GM18520 (cell line): ENCODE results near the gene ARMH1.
"Not testable (repeated sequence)": the region's sequence is repeated elsewhere in the genome, so short reads cannot be mapped to it uniquely, and the experiment has no call there.

Experiments used
- ATAC-seq: cut with Tn5 transposase; IDR thresholded peaks from one replicate; pipeline ENCODE4 v1.9.1; 2021; ENCODE audit not compliant: unreplicated experiment

The ARMH1 gene

DNA sequence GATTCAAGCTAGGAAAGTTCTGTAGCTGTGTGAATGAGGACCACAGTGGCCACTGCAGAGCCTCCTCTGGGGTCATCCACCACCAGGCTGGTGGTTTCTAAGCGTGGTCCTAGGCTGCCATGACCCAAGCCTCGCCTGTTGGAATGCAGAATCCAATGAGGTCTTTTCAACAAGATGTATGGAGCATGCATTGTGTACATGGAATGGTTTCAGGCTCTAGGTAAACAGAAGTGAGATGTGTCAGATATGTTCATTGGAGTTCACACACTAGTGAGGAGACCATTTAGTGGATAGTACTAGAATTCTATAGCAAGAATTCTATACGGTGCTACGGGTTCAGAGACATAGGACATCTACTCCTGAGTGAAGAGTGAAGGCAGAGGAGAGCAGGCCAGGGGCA is 45.8 kb downstream of the ARMH1 start:
- ATAC-seq: no peak

DNA sequence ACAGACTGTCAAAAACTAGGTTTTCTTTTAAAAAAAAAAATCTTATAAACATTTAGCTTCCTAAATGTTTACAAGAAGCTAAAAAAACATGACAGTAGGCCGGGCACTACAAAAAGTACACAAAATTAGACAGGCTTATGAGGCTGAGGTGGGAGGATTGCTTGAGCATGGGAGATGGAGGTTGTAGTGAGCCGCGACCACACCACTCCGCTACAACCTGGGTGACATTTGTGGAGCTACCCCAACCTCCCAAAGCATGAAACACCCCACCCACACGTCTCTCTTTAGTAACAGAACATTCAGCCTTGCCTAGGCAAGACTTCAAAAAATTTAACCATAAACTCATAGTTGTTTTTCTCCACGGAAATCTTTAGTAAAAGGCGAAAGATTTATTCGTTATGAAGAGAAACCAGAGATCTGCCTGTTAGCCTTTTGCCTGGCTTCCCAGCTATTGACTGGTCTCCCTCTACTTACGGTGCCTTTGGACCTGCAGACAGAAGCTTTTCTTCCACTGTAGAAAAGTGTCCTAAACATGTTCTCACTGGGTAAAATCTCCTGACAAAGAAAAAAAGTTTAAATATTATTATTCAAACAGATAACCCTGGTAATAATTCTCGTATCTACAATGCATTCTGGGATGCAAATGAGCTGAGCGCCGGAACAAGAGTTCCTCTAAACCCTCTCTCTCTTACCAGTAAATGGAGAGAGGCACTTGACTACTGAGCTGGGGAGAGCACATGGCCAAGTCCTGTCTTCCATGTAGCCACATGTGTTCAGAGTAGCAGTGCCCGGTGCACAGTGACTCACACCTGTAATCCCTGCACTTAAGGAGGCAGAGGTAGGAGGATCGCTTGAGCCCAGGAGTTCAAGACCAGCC is 47.2 kb downstream of the ARMH1 start:
- ATAC-seq: peak; percentile 60

DNA sequence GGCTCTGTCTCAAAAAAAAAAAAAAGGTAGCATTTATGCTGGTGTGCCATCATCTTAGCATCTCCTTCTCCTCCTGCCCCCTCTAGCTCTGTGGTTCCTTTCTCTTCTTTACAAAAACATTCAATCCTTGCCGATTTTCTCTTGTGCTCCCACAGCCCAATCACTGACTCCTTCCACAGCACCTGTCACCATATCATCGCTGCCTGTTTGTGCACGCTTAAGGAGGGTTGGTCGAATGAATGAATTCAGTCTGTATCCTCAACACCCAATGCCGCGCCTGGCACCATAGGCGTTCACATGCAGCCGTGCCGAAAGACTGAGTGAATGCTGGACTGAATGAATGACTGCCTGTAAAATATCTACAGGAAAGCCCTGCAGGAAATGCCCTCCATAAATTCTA is 48.5 kb downstream of the ARMH1 start:
- no peak for ATAC-seq

DNA sequence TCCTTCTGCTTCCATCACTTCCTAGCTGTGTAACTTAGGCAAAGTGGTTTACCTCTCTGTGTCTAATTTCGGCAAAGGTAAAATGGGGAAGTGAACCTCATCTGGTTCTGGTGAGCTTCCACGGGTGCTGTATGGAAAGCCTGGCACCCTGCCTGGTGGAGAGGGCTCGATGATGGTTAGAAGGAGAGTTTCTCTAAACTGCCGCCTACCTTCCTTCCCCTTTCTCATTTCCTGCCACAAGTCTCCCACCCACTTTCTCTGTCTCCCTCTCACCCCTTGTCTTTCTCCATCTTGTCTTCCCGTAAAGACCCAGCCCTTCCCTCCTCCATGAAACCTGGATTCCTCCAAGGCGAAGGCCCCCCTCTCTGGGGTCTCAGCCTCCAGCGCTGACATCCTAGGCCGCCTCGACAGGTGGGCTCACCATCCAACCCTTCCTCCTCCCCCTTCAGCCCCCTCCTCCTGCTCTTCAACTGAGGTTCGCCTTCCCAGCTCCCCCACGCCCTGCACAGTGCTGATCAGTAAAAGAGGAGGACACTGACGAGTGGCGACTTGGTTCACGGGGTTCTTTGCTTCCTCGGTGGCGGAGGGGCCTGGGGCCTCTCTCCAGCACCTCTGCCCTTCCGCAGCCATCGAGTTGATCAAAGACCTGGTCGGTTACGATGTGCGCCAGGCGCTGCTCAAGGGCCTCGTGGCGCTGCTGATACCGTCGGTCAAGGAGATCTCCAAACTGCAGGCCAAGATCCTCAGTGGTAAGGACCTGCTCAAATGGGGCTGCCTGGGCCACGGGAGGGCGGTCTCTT is 49.2 kb downstream of the ARMH1 start:
- no peak for ATAC-seq

DNA sequence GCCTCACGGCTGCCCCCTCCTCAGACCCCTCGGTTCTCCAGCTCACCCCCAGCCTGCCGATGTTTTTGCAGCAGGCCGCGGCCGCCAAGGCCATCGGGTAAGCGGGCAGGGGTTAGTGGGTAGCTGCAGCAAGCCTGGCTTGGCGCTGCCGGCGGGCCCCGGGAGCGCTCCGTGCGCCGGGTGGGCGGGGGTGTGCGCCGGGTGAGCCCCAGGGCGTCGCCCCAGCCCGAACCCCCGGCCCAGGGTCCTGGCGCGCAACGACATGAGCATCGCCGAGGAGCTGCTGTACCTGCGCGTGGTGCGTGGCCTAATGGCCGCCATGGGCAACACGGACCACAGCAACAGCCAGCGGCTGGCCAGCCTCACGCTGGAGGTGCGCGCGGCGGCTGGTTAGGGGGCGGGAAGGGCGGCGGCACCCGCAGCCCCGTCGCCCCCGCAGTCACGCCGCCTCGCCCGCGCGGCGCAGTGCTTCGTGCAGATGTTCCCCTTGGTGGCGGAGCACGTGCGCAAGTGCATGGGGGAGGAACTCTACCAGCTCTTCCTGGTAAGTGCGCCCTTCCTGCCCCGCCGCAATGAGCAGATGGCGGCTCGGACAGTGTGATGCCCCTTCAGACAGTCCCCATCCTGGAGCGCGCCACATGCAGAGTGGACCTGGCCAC is 49.9 kb downstream of the ARMH1 start:
- ATAC-seq: no peak

DNA sequence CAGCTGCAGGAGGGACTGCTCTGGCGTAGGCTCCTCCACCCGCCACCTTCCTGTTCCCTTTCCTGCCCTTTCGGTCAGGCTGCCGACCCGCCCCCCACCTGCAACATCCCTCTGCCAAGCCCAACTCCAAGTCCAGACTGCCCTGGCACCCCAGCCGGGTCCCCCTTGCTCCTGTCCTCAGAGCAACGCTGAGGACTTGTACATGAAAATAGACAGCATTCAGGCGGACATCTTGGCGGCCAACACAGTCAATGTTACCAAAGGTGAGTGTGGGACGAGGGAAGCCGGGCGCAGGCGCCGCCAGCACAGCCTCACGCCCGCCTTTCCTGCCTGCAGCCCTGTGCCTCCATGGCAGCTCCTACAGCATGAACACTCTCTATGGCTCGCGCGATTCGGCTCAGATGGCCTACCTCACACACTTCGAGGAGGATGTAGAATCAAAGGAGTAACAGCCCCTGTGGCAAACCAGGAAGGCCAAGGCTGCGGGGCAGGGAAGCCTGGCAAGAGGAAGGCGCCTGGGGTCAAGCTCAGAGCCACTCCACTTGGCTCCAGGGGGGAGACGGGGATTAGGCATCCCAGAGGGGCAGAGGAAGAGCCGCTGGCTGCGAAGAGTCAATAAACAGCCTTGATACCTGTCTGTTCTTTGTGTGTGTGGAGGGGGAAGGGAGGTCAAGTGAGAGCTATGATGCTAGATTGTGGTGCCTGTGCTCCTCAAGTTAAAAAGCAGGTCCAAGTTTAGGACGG is 50.6 kb downstream of the ARMH1 start:
- ATAC-seq: no peak

DNA sequence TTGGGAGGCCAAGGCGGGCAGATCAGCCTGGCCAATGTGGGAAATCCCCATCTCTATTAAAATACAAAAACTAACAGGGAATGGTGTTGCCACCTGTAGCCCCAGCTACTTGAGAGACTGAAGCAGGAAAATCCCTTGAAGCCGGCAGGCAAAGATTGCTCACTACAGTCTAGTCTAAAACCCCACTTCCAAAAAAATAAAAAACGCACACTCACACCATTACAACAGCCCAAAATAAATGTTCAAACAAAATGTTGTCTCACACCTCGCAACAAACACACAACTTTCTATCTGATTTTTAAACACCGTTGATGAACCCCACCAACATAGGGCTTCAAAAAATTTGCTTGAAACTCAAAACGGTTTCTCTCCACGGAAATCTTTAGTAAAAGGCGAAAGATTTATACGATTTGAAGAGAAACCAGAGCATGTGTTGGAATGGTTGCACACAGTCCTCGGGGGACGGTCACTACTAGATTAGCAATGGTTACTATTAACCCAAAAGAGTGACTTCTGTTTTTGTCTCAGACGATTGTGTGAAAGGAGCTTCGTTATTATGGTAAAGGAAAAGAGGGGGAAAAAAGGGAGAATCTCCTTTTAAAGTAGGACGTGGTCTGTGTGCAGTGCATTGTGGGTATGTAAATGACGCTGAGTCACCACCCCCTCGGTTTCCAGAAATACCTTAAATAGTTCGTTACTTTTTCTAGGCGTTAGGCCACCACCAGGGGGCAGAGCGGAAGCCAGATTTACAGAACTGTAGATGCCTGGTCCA is 56.4 kb downstream of the ARMH1 start, which contains the start of gene RNU5D-1:
Gene RNU5D-1 (minus strand): TSS at position 430 of the 772 bp plus-strand sequence.
- peak; percentile 57 for ATAC-seq

DNA sequence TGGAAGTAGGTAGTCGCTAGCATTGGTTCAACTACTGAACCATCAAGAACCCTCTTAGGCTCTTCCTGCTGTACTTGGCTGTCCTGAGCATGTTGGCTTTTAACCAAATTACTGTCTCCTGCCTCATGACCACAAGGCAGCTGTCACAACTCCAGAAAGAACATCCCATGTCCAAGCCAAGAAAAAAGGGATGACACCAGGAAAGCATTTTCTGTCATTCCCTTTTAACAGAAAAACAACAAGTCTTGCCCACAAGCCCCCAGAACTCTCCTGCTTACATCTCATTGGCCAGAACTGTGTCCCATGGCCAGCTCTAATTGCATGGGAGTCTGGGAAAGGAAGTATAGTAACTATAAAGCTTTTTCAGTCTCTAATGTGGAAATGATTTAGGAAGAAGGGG is 58.9 kb downstream of the ARMH1 start:
- ATAC-seq: no peak

DNA sequence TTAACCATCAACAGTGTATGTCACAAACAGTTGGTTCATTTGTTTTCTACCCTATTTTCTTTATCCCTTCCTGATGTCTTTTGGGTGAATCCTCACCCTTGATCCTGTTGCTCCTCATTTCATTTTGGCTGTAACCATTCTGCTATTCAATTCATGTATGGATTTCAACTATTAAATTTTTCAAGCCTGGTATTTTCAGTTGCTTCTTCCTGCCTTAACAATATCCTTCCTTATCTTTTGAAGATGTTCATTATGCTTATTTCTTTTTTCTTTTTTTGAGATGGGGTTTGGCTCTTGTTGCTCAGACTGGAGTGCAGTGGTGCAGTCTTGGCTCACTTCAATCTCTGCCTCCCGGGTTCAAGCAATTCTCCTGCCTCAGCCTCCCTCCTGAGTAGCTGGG is 59.3 kb downstream of the ARMH1 start:
- no peak for ATAC-seq

DNA sequence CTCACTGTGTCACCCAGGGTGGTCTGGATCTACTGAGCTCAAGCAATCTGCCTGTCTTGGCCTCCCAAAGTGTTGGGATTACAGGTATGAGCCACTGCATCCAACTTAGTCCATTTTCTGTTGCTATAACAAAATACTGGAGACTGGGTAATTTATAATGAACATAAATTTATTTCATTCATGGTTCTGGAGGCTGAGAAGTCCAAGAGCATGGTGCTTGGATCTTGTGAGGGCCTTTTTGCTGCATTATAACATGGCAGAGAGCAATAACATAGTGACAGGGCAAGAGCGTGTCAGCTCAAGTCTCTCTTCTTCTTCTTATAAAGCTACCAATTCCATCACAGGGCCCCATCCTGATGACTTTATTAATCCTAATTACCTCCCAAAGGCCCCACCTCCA is 61.5 kb downstream of the ARMH1 start:
- no peak for ATAC-seq

DNA sequence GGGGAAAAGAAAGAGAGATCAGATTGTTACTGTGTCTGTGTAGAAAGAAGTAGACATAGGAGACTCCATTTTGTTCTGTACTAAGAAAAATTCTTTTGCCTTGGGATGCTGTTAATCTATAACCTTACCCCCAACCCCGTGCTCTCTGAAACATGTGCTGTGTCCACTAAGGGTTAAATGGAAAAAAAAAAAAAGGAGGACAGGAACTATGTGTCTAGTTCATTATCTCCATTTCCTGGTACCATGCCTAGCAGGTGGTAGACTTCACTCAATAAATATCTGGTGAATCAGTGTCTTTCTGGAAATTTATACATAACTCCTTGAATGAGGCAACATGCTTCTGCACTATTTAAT is 64.4 kb downstream of the ARMH1 start:
- not testable (repeated sequence) for ATAC-seq

DNA sequence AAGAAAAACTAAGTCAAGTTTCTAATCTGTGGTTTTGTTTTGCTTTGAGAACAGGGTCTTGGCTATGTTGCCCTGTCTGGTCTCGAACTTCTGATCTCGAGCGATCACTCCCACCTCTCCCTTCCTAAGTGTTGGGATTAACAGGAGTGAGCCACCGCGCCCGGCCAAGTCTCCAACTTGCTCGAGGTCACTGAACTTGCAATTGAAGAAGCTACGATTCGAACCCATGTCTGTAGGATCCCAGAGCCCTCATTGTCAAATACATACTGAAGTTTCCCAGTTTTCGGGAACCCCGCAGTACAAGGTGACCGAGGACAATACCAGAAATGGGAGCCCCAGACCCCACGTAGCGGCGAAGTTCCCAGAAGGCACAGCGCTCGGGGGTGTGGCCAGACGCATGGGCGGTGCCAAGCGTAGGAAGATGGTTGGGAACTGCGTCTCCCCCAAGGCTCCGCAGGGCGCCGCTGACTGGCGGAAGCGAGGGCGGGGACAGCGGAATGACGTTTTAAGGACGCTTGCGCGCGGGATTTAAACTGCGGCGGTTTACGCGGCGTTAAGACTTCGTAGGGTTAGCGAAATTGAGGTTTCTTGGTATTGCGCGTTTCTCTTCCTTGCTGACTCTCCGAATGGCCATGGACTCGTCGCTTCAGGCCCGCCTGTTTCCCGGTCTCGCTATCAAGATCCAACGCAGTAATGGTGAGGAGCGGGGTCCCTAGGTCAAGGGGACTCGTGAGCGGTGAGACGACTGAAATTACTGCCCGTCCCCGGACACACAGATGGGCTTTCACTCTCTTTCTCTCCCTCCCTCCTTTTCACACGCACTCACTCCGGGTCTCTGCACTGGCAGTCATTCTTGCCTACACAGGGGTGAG is 65.0 kb downstream of the ARMH1 start, which contains the start of gene KIF2C:
Gene KIF2C (plus strand): TSS at position 531 of the 872 bp plus-strand sequence. CDS start 96 bp downstream, at position 627.
- ATAC-seq: peak; percentile 99

DNA sequence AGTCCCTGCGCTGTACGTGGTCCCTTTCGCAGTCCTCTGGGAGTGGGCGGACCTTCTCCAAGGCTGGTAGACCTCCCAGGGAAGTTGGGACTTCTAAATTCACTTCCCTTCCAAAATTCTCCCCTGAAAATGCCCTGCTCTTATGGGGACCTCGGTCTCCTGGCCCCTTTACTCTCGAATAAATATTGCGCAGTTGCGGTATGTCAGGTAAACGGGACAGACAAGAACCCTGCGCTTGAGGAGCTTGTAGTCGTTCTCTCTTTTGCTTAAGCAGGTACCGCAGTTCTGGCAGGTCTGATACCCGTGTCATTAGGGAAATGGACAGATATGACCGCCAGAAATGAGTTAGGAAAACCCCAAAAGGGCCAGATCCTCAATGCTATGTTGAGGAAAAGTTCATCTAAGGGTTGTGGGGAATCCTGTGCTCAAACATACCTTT is 65.7 kb downstream of the ARMH1 start:
- no peak for ATAC-seq

DNA sequence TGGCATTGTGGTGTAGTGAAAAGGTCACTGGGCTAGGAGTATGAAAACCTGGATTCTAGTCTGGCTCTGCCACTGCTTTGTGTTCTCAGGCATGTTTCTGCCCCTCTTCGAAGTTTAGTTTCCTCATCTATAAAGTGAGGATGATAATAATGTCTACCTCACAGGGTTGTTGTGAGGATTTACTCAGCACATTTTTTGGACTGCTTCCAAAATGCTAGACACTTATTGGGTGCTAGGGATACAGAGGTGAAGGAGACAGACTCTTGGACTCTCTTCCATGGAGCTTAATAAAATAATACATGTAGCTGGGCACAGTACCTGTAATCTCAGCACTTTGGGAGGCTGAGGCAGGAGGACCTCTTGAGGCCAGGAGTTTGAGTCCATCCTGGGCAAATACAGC is 68.7 kb downstream of the ARMH1 start:
- no peak for ATAC-seq

DNA sequence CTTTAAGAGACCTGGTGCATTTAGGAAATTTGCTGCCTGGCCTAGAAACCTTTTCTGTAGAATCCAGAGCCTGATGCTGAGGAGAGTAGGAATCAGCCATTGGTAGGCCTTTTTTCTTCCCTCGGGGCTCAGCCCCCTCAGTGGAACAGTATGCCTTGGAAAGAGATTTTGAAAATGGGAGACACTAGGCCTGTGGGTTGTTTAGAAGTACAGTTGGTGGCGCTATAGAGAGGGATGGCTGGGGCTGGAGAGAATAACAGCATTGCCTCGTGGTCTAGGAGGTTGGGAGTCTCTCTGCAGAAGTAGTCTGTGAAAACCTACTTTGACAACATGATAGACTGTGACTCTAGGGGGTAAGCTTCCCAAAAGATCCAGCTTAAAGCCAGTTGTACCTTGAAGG is 73.4 kb downstream of the ARMH1 start:
- ATAC-seq: no peak

DNA sequence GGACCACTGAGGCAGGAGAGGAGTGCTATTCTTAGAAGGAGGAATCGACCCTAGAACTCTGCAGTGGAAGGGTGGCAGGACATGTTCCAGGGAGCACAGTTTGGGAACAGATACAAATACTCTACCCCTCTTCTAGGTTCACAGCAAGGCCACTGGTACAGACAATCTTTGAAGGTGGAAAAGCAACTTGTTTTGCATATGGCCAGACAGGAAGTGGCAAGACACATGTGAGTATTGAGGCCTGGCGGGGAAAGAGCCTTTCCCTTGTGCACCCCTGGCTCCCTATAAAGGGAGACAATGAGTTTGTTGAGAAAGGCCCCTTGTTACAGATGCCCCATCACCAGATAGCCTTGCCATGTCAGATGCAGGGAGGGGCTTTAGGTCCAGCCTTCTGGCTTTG is 82.9 kb downstream of the ARMH1 start:
- no peak for ATAC-seq

DNA sequence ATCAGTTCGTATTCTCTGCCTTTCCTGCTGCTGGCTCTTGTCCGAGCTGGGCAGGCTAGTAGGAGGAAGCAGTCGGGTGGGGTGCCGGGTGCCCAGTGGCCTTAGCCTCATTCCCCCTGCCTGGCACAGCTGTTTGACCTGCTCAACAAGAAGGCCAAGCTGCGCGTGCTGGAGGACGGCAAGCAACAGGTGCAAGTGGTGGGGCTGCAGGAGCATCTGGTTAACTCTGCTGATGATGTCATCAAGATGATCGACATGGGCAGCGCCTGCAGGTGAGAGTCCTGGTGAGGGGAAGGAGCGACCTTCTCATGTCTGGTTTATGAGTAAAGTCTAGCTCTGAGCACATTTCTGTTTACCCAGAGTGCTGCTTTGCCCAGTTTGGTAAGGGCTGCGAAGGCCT is 84.6 kb downstream of the ARMH1 start:
- no peak for ATAC-seq

DNA sequence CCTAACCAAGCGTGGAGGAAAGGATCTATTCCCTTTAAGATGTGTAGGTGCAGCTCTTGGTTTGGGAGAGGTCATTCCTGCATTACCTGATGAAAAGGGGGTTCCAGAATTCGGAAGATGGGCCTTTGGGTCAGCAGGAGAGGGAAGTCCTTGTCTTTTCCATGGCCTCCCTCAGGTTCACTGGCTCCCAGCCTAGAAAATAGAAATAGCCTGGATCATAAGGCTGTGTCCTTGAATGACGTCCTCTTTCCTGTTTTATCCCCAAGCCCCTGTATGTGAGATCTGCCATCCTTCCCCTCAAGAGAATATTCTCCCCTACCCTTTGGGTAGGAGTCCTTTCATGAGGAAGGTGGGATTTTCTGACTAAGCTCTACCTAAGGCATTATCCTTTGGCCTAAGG is 86.4 kb downstream of the ARMH1 start:
- ATAC-seq: no peak

DNA sequence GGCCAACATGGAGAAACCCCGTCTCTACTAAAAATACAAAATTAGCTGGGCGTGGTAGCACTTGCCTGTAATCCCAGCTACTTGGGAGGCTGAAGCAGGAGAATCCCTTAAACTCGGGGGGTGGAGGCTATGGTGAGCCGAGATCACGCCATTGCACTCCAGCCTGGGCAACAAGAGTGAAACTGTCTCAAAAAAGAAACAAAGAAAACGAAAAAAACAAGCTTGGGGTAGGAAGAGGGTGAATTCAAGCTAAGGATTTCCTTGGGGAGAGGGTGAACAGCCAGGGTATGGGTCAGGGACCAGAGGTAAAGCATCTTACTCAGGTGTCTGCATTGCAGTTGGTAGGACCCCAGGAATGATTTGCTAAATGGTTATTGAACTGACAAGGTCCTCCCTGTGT is 91.9 kb downstream of the ARMH1 start:
- not testable (repeated sequence) for ATAC-seq
